PC-3 (cell line): Measurements from ENCODE around the gene PLA2G15.

ENCODE experiments used
- CTCF ChIP-seq: fragments of 300-600 bp; sonication (generic); conservative IDR thresholded peaks from 2 replicates; pipeline ENCODE4 v1.5.1; 2017; ENCODE audit warnings: antibody characterized with exemption, low read depth, mild to moderate bottlenecking, low read length
- EZH2 ChIP-seq: fragments of 300-600 bp; sonication (generic); IDR thresholded peaks from one replicate; pipeline ENCODE4 v1.6.1; 2017; ENCODE audit warnings: antibody characterized with exemption, mild to moderate bottlenecking, low read length; ENCODE audit not compliant: unreplicated experiment
- EZH2phosphoT487 ChIP-seq: fragments of 300-600 bp; sonication (generic); IDR thresholded peaks from 2 replicates; pipeline ENCODE4 v1.6.1; 2018; ENCODE audit warnings: mild to moderate bottlenecking, antibody characterized with exemption, low read length, borderline replicate concordance

- TF ChIP-seq CTCF (no peak), EZH2 (no peak), EZH2phosphoT487 (no peak)
Observed at GRCh38 chr16:68274441-68274840, 29.3 kb downstream of the PLA2G15 start.
